ENCODE results near the gene TPRG1L. TPM values are rescaled to one million over a fixed set of nuclear protein-coding genes. Genes with fewer than 3 reads are reported as not detected.

Gene TPRG1L
- total RNA-seq, 2 donors from 2014 or later, result 8.6 to 24.4 TPM

GRCh38 chr1:3598051-3598491 lies 26.7 kb upstream of the TPRG1L start:
- Histone ChIP-seq H3K27ac (no peak overlapping the region), H3K4me1 (peaks cover 12% of the 10 kb centered on the region), H3K27me3 (no peaks in the 10 kb centered on the region), H3K4me3 (no peak overlapping the region), H3K9me3 (no peaks in the 10 kb centered on the region), H3K36me3 (replicated peaks in 1 of 2; ENCODE audit: insufficient read depth in 1 of 2, low read depth in 2 of 2) (no peaks in the 10 kb centered on the region)
- no peak for ATAC-seq
- DNase-seq, result no peak
- WGBS, 2 donors, result 43 to 51% methylated on average over 8 to 11 of the region's 26 CpGs
- intact Hi-C loops (cut with DNase I), result no loop called here
- TF ChIP-seq POLR2A (IDR thresholded peaks at IDR 0.05), result no peak
- TF ChIP-seq CTCF (IDR thresholded peaks at IDR 0.05), result no peak

GRCh38 chr1:3598522-3599285 lies 26.1 kb upstream of the TPRG1L start:
- TF ChIP-seq POLR2A (IDR thresholded peaks at IDR 0.05) (no peak), CTCF (IDR thresholded peaks at IDR 0.05) (no peak)
- H3K27me3 ChIP-seq, result no peaks in the 10 kb centered on the region
- intact Hi-C loops (cut with DNase I), result no loop called here
- DNase-seq (no peak), ATAC-seq (no peak)
- H3K9me3 ChIP-seq, result no peaks in the 10 kb centered on the region
- no peaks in the 10 kb centered on the region for H3K36me3 ChIP-seq (replicated peaks in 1 of 2; ENCODE audit: insufficient read depth in 1 of 2, low read depth in 2 of 2)
- peaks cover 12% of the 10 kb centered on the region for H3K4me1 ChIP-seq
- no peak overlapping the region for H3K27ac ChIP-seq
- WGBS, 2 donors, result 41% methylated on average over 27 of the region's 30 CpGs; no CpG with 5 or more reads in 1 of the 2 donors
- no peak overlapping the region for H3K4me3 ChIP-seq

GRCh38 chr1:3599286-3599811 lies 25.5 kb upstream of the TPRG1L start:
- intact Hi-C loops (cut with DNase I), result no loop called here
- WGBS, 2 donors, result 73% methylated on average over 16 of the region's 16 CpGs; no CpG with 5 or more reads in 1 of the 2 donors
- DNase-seq (no peak), ATAC-seq (no peak)
- no peaks in the 10 kb centered on the region for H3K36me3 ChIP-seq (replicated peaks in 1 of 2; ENCODE audit: insufficient read depth in 1 of 2, low read depth in 2 of 2)
- peaks cover 0 to 5% (median 0%) of the 10 kb centered on the region in 3 donors for H3K9me3 ChIP-seq
- peaks cover 12% of the 10 kb centered on the region for H3K4me1 ChIP-seq
- no peak overlapping the region for H3K27ac ChIP-seq
- no peak for TF ChIP-seq CTCF (IDR thresholded peaks at IDR 0.05)
- TF ChIP-seq POLR2A (IDR thresholded peaks at IDR 0.05), result no peak
- no peak overlapping the region for H3K4me3 ChIP-seq
- H3K27me3 ChIP-seq, result no peaks in the 10 kb centered on the region

DNA sequence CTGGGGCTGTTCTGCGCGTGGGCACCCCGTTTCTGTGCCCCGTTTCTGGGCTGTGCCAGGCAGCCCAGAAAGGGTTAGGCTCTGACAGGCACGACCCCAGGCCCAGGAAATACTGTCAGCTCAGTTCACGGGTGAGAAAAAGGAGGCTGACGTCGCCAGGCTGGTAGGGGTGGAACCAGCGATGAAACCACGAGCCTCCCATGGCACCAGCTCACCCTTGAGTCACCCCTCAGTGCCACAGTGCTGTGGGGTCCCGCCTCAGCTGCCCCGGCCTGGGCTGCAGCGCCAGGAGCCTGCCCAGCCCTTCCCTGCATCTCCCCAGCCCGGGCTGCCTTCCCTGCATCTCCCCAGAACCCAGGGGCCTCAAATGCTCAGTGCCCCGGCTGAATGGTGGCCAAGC lies 25.0 kb upstream of the TPRG1L start:
- no peaks in the 10 kb centered on the region for H3K36me3 ChIP-seq (replicated peaks in 1 of 2; ENCODE audit: insufficient read depth in 1 of 2, low read depth in 2 of 2)
- H3K4me1 ChIP-seq, result peaks cover 12% of the 10 kb centered on the region
- peaks cover 0 to 5% (median 0%) of the 10 kb centered on the region in 3 donors for H3K9me3 ChIP-seq
- DNase-seq, result no peak
- TF ChIP-seq POLR2A (IDR thresholded peaks at IDR 0.05) (no peak), CTCF (IDR thresholded peaks at IDR 0.05) (no peak)
- H3K27me3 ChIP-seq, result no peaks in the 10 kb centered on the region
- H3K27ac ChIP-seq, result no peak overlapping the region
- no peak overlapping the region for H3K4me3 ChIP-seq
- 72 to 75% methylated on average over 10 to 15 of the region's 15 CpGs for WGBS, 2 donors
- no peak for ATAC-seq
- intact Hi-C loops (cut with DNase I), result no loop called here

Data from body of pancreas (tissue), 4 donors.